GM19324 (cell line): ENCODE measurements around the gene WWOX.

ENCODE experiments used
- ATAC-seq: cut with Tn5 transposase; IDR thresholded peaks from one replicate; pipeline ENCODE4 v1.9.1; 2021; ENCODE audit warnings: mild to moderate bottlenecking, moderate library complexity; ENCODE audit not compliant: unreplicated experiment, low FRiP score

Gene WWOX

GRCh38 chr16:78217276-78217675 lies 117.8 kb downstream of the WWOX start:
- no peak for ATAC-seq

- ATAC-seq: no peak
These were observed 118.8 kb downstream of the WWOX start for GRCh38 chr16:78218279-78218678.

GRCh38 chr16:78218856-78219651 lies 119.6 kb downstream of the WWOX start:
- ATAC-seq: no peak

GRCh38 chr16:78220571-78220970 lies 121.1 kb downstream of the WWOX start:
- ATAC-seq: no peak

GRCh38 chr16:78221892-78222291 lies 122.4 kb downstream of the WWOX start:
- ATAC-seq: no peak

- no peak for ATAC-seq
These were observed 124.9 kb downstream of the WWOX start for GRCh38 chr16:78224342-78224741.

GRCh38 chr16:78225919-78226318 lies 126.5 kb downstream of the WWOX start:
- no peak for ATAC-seq

GRCh38 chr16:78227855-78228254 lies 128.4 kb downstream of the WWOX start:
- ATAC-seq: no peak

- ATAC-seq: no peak
These were observed 129.2 kb downstream of the WWOX start for GRCh38 chr16:78228704-78229103.

GRCh38 chr16:78230832-78231231 lies 131.4 kb downstream of the WWOX start:
- ATAC-seq: no peak

GRCh38 chr16:78235168-78235800 lies 135.8 kb downstream of the WWOX start:
- ATAC-seq: peak; percentile 76

GRCh38 chr16:78235876-78236275 lies 136.4 kb downstream of the WWOX start:
- no peak for ATAC-seq

- no peak for ATAC-seq
These were observed 138.4 kb downstream of the WWOX start for GRCh38 chr16:78237841-78238240.

GRCh38 chr16:78240459-78241222 lies 141.2 kb downstream of the WWOX start:
- no peak for ATAC-seq

GRCh38 chr16:78242239-78242630 lies 142.8 kb downstream of the WWOX start:
- no peak for ATAC-seq

GRCh38 chr16:78244131-78244895 lies 144.9 kb downstream of the WWOX start:
- no peak for ATAC-seq

- no peak for ATAC-seq
These were observed 147.1 kb downstream of the WWOX start for GRCh38 chr16:78246559-78246958.

- no peak for ATAC-seq
These were observed 149.6 kb downstream of the WWOX start for GRCh38 chr16:78249056-78249455.

GRCh38 chr16:78249832-78250231 lies 150.4 kb downstream of the WWOX start:
- ATAC-seq: no peak

- no peak for ATAC-seq
These were observed 151.7 kb downstream of the WWOX start for GRCh38 chr16:78251115-78251514.

GRCh38 chr16:78252757-78253156 lies 153.3 kb downstream of the WWOX start:
- ATAC-seq: no peak
